IMR-90 (cell line): ENCODE results near the gene DHDDS. TPM values are rescaled to one million over a fixed set of nuclear protein-coding genes. Genes with fewer than 3 reads are reported as not detected.

Source experiments
- ATAC-seq: fragments of 200-7000 bp; cut with Tn5 transposase; 2 replicates; pipeline ENCODE4 v1.9.1; 2020; ENCODE audit warnings: low read depth, mild to moderate bottlenecking, moderate library complexity
- Bru-seq: library from RNA; stranded (reverse); fragments of 400-500 nt; gene quantifications from one replicate; lab custom pipeline; 2021; lab: Mats Ljungman, UMichigan
- BruChase-seq, 2 experiments: library from RNA; stranded (reverse); fragments of 400-500 nt; gene quantifications; one replicate each; lab custom pipeline; 2021; lab: Mats Ljungman, UMichigan
- BruUV-seq: library from RNA; stranded (reverse); fragments of 400-500 nt; replicated peaks from 2 replicates; lab custom pipeline; 2021; lab: Mats Ljungman, UMichigan
- CTCF ChIA-PET: fragments of 300-600 bp; formaldehyde crosslinking; extraction: SDS; loops from one replicate; lab custom pipeline; 2021; ENCODE audit warnings: antibody characterized with exemption; lab: Yijun Ruan, JAX
- POLR2A ChIA-PET: fragments of 300-600 bp; sonication (Branson Sonifier 250); formaldehyde crosslinking; loops from one replicate; lab custom pipeline; 2022; ENCODE audit warnings: antibody characterized with exemption; ENCODE audit not compliant: unreplicated experiment; lab: Charles Lee
- DNase-seq: peaks from one replicate; pipeline ENCODE4 v3.0.0; 2013
- H2AFZ ChIP-seq: replicated peaks from 2 replicates; pipeline ENCODE3; 2013; ENCODE audit warnings: low read length, mild to moderate bottlenecking; ENCODE audit not compliant: poor library complexity
- H2AK5ac ChIP-seq: 2 replicates; pipeline ENCODE4 v1.6.1; 2013; ENCODE audit warnings: low read depth, low read length, inconsistent platforms
- H2AK9ac ChIP-seq: replicated peaks from 2 replicates; pipeline ENCODE3; 2013; ENCODE audit warnings: mild to moderate bottlenecking, low read depth, low read length, moderate library complexity; ENCODE audit not compliant: poor library complexity
- H2BK120ac ChIP-seq: 2 replicates; pipeline ENCODE4 v1.6.1; 2013; ENCODE audit warnings: low read depth, low read length, inconsistent platforms
- H2BK15ac ChIP-seq: 3 replicates; pipeline ENCODE4 v1.6.1; 2013; ENCODE audit warnings: low read depth, low read length, inconsistent platforms
- H2BK20ac ChIP-seq: 2 replicates; pipeline ENCODE4 v1.6.1; 2013; ENCODE audit warnings: low read depth, mild to moderate bottlenecking, inconsistent platforms, low read length, moderate library complexity
- H2BK5ac ChIP-seq: 2 replicates; pipeline ENCODE4 v1.6.1; 2013; ENCODE audit warnings: mild to moderate bottlenecking, low read depth, low read length, inconsistent platforms; ENCODE audit not compliant: poor library complexity, severe bottlenecking
- H3K14ac ChIP-seq: replicated peaks from 2 replicates; pipeline ENCODE4 v1.6.1; 2013; ENCODE audit warnings: low read depth, low read length, inconsistent platforms
- H3K18ac ChIP-seq: 2 replicates; pipeline ENCODE4 v1.6.1; 2013; ENCODE audit warnings: low read depth, low read length, control low read depth
- H3K23ac ChIP-seq: 2 replicates; pipeline ENCODE4 v1.6.1; 2013; ENCODE audit warnings: low read depth, low read length, inconsistent platforms
- H3K27ac ChIP-seq: 2 replicates; pipeline ENCODE4 v1.5.1; 2013; ENCODE audit warnings: mild to moderate bottlenecking, control low read depth, low read length; ENCODE audit not compliant: insufficient read depth
- H3K27me3 ChIP-seq: 2 replicates; pipeline ENCODE4 v1.6.1; 2013; ENCODE audit warnings: low read length; ENCODE audit not compliant: control insufficient read depth, insufficient read depth
- H3K36me3 ChIP-seq: 2 replicates; pipeline ENCODE4 v1.6.1; 2013; ENCODE audit warnings: low read length, mixed read lengths; ENCODE audit not compliant: control insufficient read depth, insufficient read depth
- H3K4ac ChIP-seq: 2 replicates; pipeline ENCODE4 v1.6.1; 2013; ENCODE audit warnings: low read depth, low read length, inconsistent platforms
- H3K4me1 ChIP-seq: 2 replicates; pipeline ENCODE4 v1.6.1; 2013; ENCODE audit warnings: low read length, mixed read lengths; ENCODE audit not compliant: control insufficient read depth, insufficient read depth
- H3K4me2 ChIP-seq: 2 replicates; pipeline ENCODE4 v1.6.1; 2013; ENCODE audit warnings: low read depth, mild to moderate bottlenecking, control low read depth, low read length, moderate library complexity
- H3K4me3 ChIP-seq: 2 replicates; pipeline ENCODE4 v1.5.1; 2013; ENCODE audit warnings: low read depth, mild to moderate bottlenecking, control low read depth, low read length, moderate library complexity; ENCODE audit not compliant: insufficient read depth
- H3K56ac ChIP-seq: 2 replicates; pipeline ENCODE4 v1.6.1; 2013; ENCODE audit warnings: low read length, inconsistent platforms; ENCODE audit not compliant: insufficient read depth; ENCODE audit errors: extremely low read depth
- H3K79me1 ChIP-seq, 2 experiments: 2 replicates each; pipeline ENCODE4 v1.6.1; 2013; ENCODE audit warnings: low read length in 2 of 2, inconsistent platforms in 1 of 2, low read depth in 1 of 2
- H3K9ac ChIP-seq: 2 replicates; pipeline ENCODE4 v1.6.1; 2013; ENCODE audit warnings: low read depth, low read length, control low read depth
- H3K9me1 ChIP-seq: 2 replicates; pipeline ENCODE4 v1.6.1; 2013; ENCODE audit warnings: low read length, inconsistent platforms; ENCODE audit not compliant: insufficient read depth
- H3K9me3 ChIP-seq: 2 replicates; pipeline ENCODE4 v1.6.1; 2013; ENCODE audit warnings: low read length; ENCODE audit not compliant: control insufficient read depth, insufficient read depth
- H4K20me1 ChIP-seq: 2 replicates; pipeline ENCODE4 v1.6.1; 2013; ENCODE audit warnings: low read length, inconsistent platforms; ENCODE audit not compliant: insufficient read depth
- H4K5ac ChIP-seq: 2 replicates; pipeline ENCODE4 v1.6.1; 2013; ENCODE audit warnings: mild to moderate bottlenecking, low read depth, low read length, control low read depth
- H4K8ac ChIP-seq, 2 experiments: 2 replicates each; pipeline ENCODE4 v1.6.1; 2013; ENCODE audit warnings: low read depth in 2 of 2, low read length in 2 of 2, control low read depth in 1 of 2, inconsistent platforms in 1 of 2
- H4K91ac ChIP-seq: 2 replicates; pipeline ENCODE4 v1.6.1; 2013; ENCODE audit warnings: low read depth, low read length, inconsistent platforms; ENCODE audit not compliant: insufficient read depth
- CEBPB ChIP-seq: IDR thresholded peaks from 2 replicates; pipeline ENCODE4 v1.6.1; 2012; ENCODE audit warnings: low read depth, low read length, improper control_type of control experiment
- CHD1 ChIP-seq: IDR thresholded peaks from 2 replicates; pipeline ENCODE4 v1.6.1; 2012; ENCODE audit warnings: low read depth, low read length, improper control_type of control experiment
- FOS ChIP-seq: fragments of 150-350 bp; IDR thresholded peaks from 2 replicates; pipeline ENCODE4 v1.6.1; 2016; ENCODE audit warnings: low read depth, low read length
- MAZ ChIP-seq: IDR thresholded peaks from 2 replicates; pipeline ENCODE4 v1.6.1; 2012; ENCODE audit warnings: low read depth, mild to moderate bottlenecking, low read length, improper control_type of control experiment, moderate library complexity, borderline replicate concordance
- MXI1 ChIP-seq: IDR thresholded peaks from 2 replicates; pipeline ENCODE4 v1.6.1; 2012; ENCODE audit warnings: low read depth, mild to moderate bottlenecking, low read length, moderate library complexity, borderline replicate concordance
- POLR2A ChIP-seq: IDR thresholded peaks from 2 replicates; pipeline ENCODE4 v1.6.1; 2012; ENCODE audit warnings: mild to moderate bottlenecking, low read depth, low read length
- SMC3 ChIP-seq: fragments of 150-350 bp; IDR thresholded peaks from 2 replicates; pipeline ENCODE4 v1.6.1; 2016; ENCODE audit warnings: low read depth, mild to moderate bottlenecking, antibody characterized with exemption, low read length, moderate library complexity
- WGBS, 2 experiments: methylation state at CpG; one replicate each; pipeline versions ENCODE4 v1.1.5 to v1.1.7; 2013; ENCODE audit warnings: missing lambda C conversion rate in 2 of 2; ENCODE audit not compliant: insufficient read length in 1 of 2; ENCODE audit errors: extremely low coverage in 2 of 2; 5-methylcytosine and 5-hydroxymethylcytosine counted together
- dilution Hi-C: fragments of 300-500 bp; cut with HindIII; formaldehyde crosslinking; loops from one replicate; pipeline ENCODE4 v1.14.3; 2018; ENCODE audit warnings: low sequenced_read_pairs; ENCODE audit not compliant: unreplicated experiment
- in situ Hi-C: fragments of 300-500 bp; cut with MboI; formaldehyde crosslinking; loops from 3 replicates; pipeline ENCODE4 v1.14.3; 2019; ENCODE audit warnings: low sequenced_read_pairs, inconsistent platforms, mixed read lengths
- intact Hi-C: fragments of 100-400 bp; cut with micrococcal nuclease; formaldehyde crosslinking; loops from 2 replicates; pipeline ENCODE4 v1.10.0; 2022
- long read RNA-seq: library from polyadenylated mRNA; unstranded; transcript quantifications from one replicate; pipeline ENCODE4 v2.0.0, GENCODE V29; 2021; ENCODE audit not compliant: unreplicated experiment
- polyA plus RNA-seq, 3 experiments: library from polyadenylated mRNA; depleted of rRNA; stranded (reverse); fragments of >200 nt; gene quantifications; 2 replicates each; pipeline ENCODE4 v1.2.3, GENCODE V29; 2012; ENCODE audit warnings: low replicate concordance in 1 of 3
- total RNA-seq: library from RNA; depleted of rRNA; stranded (reverse); fragments of >200 nt; gene quantifications from 2 replicates; pipeline ENCODE4 v1.2.3, GENCODE V29; 2012; rRNA removed
- TF ChIP-seq, protein P1 (sequence below): fragments of 150-350 bp; IDR thresholded peaks from 2 replicates; pipeline ENCODE4 v1.6.1; 2016; ENCODE audit warnings: low read depth, mild to moderate bottlenecking, low read length, moderate library complexity, borderline replicate concordance
- TF ChIP-seq, protein P2 (sequence below): fragments of 150-350 bp; IDR thresholded peaks from 2 replicates; pipeline ENCODE4 v1.6.1; 2017; ENCODE audit warnings: mild to moderate bottlenecking, antibody characterized with exemption, low read length, low read depth

The DHDDS gene, protein sequence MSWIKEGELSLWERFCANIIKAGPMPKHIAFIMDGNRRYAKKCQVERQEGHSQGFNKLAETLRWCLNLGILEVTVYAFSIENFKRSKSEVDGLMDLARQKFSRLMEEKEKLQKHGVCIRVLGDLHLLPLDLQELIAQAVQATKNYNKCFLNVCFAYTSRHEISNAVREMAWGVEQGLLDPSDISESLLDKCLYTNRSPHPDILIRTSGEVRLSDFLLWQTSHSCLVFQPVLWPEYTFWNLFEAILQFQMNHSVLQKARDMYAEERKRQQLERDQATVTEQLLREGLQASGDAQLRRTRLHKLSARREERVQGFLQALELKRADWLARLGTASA
- 66.7 and 67.7 TPM in 2 replicates for total RNA-seq
- polyA plus RNA-seq (2012; rRNA removed) = 42.8 and 49.3 TPM in 2 replicates
- polyA plus RNA-seq (2012; cell fraction: cytosol; rRNA removed) = 25.0 and 31.1 TPM in 2 replicates
- polyA plus RNA-seq (2012; cell fraction: nucleus; rRNA removed; ENCODE audit: low replicate concordance) = 78.8 and 115 TPM in 2 replicates
- percentile 83 among the genes with signal in this experiment for Bru-seq, nascent RNA
- percentile 86 among the genes with signal in this experiment for BruChase-seq, experiment 1, labeled RNA remaining after a 6-hour chase
- BruChase-seq, experiment 2, labeled RNA remaining after a 2-hour chase = percentile 84 among the genes with signal in this experiment
- long read RNA-seq, partial matches to known transcripts = 3 of 25 reads
- long read RNA-seq, other reads (novel, unspliced or antisense) = 16 of 25 reads

DNA sequence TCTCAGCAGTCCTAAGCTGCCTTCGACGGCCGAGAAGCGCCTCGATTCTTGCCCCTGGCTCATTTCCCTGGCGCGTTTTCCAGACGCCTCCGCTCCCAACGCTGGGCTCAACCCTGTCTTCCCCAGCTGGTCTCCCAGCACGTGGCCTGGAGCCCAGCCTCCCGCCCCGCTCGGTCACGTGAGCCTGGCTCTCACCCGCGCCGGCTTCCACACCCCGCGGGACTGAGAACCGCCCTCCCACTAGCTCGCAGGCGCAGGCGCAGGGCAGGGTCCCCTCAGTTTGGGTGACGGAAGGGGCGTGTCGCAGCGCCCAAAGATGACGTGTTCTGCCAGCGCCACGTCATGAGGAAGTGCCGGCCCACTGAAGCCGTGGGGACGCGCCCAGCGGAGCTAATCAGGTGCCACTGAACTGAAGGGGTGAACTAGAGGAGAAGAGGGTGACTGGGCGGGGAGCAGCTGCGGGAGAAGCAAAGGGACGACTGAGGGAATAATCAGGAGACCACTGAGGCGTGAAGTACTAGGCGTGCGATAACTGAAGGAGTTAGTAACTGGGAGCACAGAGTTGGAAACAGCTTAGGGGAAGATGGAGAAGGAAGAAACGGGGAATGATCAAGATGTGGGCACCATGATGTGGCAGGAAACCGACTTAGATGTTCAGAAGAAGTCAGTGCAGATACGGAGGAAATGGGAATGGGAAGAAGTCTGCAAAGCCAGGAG lies at the start of gene DHDDS:
Gene DHDDS (plus strand): TSS at position 343 of the 717 bp plus-strand sequence. CDS start 625 bp downstream, outside the sequence.
- Histone ChIP-seq H3K9ac (peak within 1 kb of the TSS; percentile 92), H4K20me1 (no peaks in the 10 kb centered on the region), H3K4me1 (peaks cover 1% of the 10 kb centered on the region; the same call in 1 of the 2 replicates), H3K4me3 (peak within 1 kb of the TSS; percentile 61), H3K36me3 (peaks cover 6% of the 10 kb centered on the region; the same call in 1 of the 2 replicates), H3K4me2 (peak within 1 kb of the TSS; percentile 88), H3K4ac (peak within 1 kb of the TSS; percentile 82), H3K79me1 (peaks cover 20 to 23% of the 10 kb centered on the region in 2 experiments), H3K27me3 (peaks cover 7% of the 10 kb centered on the region; the same call in 1 of the 2 replicates), H4K8ac (peak within 1 kb of the TSS; percentile 84 to 98), H3K9me1 (peaks cover 5% of the 10 kb centered on the region; the same call in 1 of the 2 replicates), H4K5ac (peak within 1 kb of the TSS; percentile 79), H2AFZ (peak within 1 kb of the TSS; percentile 95), H3K27ac (peak within 1 kb of the TSS; percentile 69), H3K9me3 (no peaks in the 10 kb centered on the region), H2BK15ac (peak within 1 kb of the TSS; percentile 66; the same call in 1 of the 3 replicates), H4K91ac (peak within 1 kb of the TSS; percentile 50), H2BK120ac (peak within 1 kb of the TSS; percentile 21; the same call in 1 of the 2 replicates), H2BK20ac (0 out of 2 replicates have a peak within 1 kb of the TSS, but pooled peaks have one; percentile 4), H3K14ac (peak within 1 kb of the TSS; percentile 90), H2AK9ac (peak within 1 kb of the TSS; percentile 80), H2BK5ac (peak within 1 kb of the TSS; percentile 58), H3K18ac (peak within 1 kb of the TSS; percentile 16; the same call in 1 of the 2 replicates), H3K23ac (peak within 1 kb of the TSS; percentile 55), H3K56ac (peak within 1 kb of the TSS; percentile 96), H2AK5ac (peak within 1 kb of the TSS; percentile 86)
- ChIA-PET POLR2A (no interaction called here), CTCF (interaction anchor here (1.4 to 1.5 kb wide), 2 partner anchors 15 to 68 kb away, joined by 3 to 9 read pairs; no protein-coding TSS in a partner anchor)
- BruUV-seq = no TSS peak
- intact Hi-C loops = no loop called here
- dilution Hi-C loops = no loop called here
- WGBS, 2 experiments = 0% methylated on average over 23 of the region's 45 CpGs; no CpG with 5 or more reads in 1 of the 2 experiments
- peak; percentile 97 for DNase-seq
- in situ Hi-C loops = no loop called here
- ATAC-seq = peak; percentile 99
- TF ChIP-seq MXI1 (peak; percentile 91), POLR2A (peak; percentile 88), MAZ (peak; percentile 98), CHD1 (no peak), FOS (peak; percentile 35), SMC3 (no peak), CEBPB (no peak)
- TF ChIP-seq, protein P1, sequence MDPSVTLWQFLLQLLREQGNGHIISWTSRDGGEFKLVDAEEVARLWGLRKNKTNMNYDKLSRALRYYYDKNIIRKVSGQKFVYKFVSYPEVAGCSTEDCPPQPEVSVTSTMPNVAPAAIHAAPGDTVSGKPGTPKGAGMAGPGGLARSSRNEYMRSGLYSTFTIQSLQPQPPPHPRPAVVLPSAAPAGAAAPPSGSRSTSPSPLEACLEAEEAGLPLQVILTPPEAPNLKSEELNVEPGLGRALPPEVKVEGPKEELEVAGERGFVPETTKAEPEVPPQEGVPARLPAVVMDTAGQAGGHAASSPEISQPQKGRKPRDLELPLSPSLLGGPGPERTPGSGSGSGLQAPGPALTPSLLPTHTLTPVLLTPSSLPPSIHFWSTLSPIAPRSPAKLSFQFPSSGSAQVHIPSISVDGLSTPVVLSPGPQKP = no peak
- TF ChIP-seq, protein P2, sequence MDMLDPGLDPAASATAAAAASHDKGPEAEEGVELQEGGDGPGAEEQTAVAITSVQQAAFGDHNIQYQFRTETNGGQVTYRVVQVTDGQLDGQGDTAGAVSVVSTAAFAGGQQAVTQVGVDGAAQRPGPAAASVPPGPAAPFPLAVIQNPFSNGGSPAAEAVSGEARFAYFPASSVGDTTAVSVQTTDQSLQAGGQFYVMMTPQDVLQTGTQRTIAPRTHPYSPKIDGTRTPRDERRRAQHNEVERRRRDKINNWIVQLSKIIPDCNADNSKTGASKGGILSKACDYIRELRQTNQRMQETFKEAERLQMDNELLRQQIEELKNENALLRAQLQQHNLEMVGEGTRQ = peak; percentile 100
